ENCODE results near the gene MCHR1. TPM values are rescaled to one million over a fixed set of nuclear protein-coding genes. Genes with fewer than 3 reads are reported as not detected.
A peak's percentile ranks its signal among the peaks of the same experiment; 100 is the strongest.

MCHR1 gene
- total and polyA plus RNA-seq, 9 donors, result 1.4 to 18.1 (median 3.3) TPM

DNA sequence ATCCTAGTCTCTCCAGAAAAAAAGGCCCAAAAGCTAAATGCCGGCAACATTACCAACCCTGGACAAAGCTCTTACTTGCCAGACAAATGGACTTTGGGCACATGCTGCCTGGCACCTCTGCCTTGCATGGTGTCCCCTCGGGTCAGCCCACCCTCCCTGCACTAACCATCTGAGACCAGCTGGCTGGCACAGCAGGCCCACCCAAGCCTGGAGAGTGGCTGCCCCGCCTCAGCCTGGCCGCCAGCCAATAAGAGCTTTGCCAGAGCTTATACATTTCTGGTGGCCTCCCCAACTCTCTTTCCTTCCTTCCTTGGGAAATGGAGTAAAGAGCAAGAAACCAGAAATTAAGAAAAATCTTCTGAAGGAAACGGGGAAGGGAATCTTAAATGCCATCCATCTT, 24.5 kb downstream of the MCHR1 start:
- Histone ChIP-seq H3K9me3 (no peaks in the 10 kb centered on the region), H3K27me3 (no peaks in the 10 kb centered on the region), H3K4me1 (ENCODE audit: insufficient read depth) (peaks cover 7% of the 10 kb centered on the region), H3K36me3 (no peaks in the 10 kb centered on the region), H3K27ac (no peak overlapping the region), H3K4me3 (no peak overlapping the region)
- no peak for DNase-seq
- 80 to 88% (median 82%) methylated on average over 5 of the region's 5 CpGs for WGBS, 3 donors
- TF ChIP-seq CTCF (IDR thresholded peaks at IDR 0.05) (no peak), EP300 (IDR thresholded peaks at IDR 0.05) (no peak), POLR2A (IDR thresholded peaks at IDR 0.05) (no peak)
- intact Hi-C loops (cut with DNase I), result no loop called here

GRCh38 chr22:40705918-40706682, 26.8 kb downstream of the MCHR1 start:
- TF ChIP-seq EP300 (IDR thresholded peaks at IDR 0.05), result no peak
- 70 to 82% (median 71%) methylated on average over 9 of the region's 9 CpGs for WGBS, 3 donors
- Histone ChIP-seq H3K27me3 (no peaks in the 10 kb centered on the region), H3K4me1 (ENCODE audit: insufficient read depth) (peaks cover 19% of the 10 kb centered on the region), H3K36me3 (no peaks in the 10 kb centered on the region), H3K4me3 (no peak overlapping the region), H3K9me3 (no peaks in the 10 kb centered on the region), H3K27ac (no peak overlapping the region)
- DNase-seq, result no peak
- intact Hi-C loops (cut with DNase I), result no loop called here

GRCh38 chr22:40707154-40707553, 27.9 kb downstream of the MCHR1 start:
- 92 to 100% (median 97%) methylated on average over 2 of the region's 2 CpGs for WGBS, 3 donors
- no peak overlapping the region for H3K4me3 ChIP-seq
- no peaks in the 10 kb centered on the region for H3K27me3 ChIP-seq
- peaks cover 25% of the 10 kb centered on the region for H3K4me1 ChIP-seq (ENCODE audit: insufficient read depth)
- H3K36me3 ChIP-seq, result no peaks in the 10 kb centered on the region
- no peaks in the 10 kb centered on the region for H3K9me3 ChIP-seq
- TF ChIP-seq CTCF (IDR thresholded peaks at IDR 0.05) (no peak), EP300 (IDR thresholded peaks at IDR 0.05) (no peak), POLR2A (IDR thresholded peaks at IDR 0.05) (no peak)
- intact Hi-C loops (cut with DNase I), result no loop called here
- H3K27ac ChIP-seq, result no peak overlapping the region
- DNase-seq, result no peak

GRCh38 chr22:40708177-40708576, 28.9 kb downstream of the MCHR1 start:
- Histone ChIP-seq H3K27me3 (no peaks in the 10 kb centered on the region), H3K36me3 (no peaks in the 10 kb centered on the region), H3K4me3 (no peak overlapping the region), H3K4me1 (ENCODE audit: insufficient read depth) (peaks cover 25% of the 10 kb centered on the region), H3K27ac (peak overlapping the region in 1 of 2 donors; percentile 8), H3K9me3 (no peaks in the 10 kb centered on the region)
- intact Hi-C loops (cut with DNase I), result no loop called here
- TF ChIP-seq POLR2A (IDR thresholded peaks at IDR 0.05), result no peak
- no peak for TF ChIP-seq CTCF (IDR thresholded peaks at IDR 0.05)
- no peak for TF ChIP-seq EP300 (IDR thresholded peaks at IDR 0.05)
- 86 to 93% (median 89%) methylated on average over 5 of the region's 5 CpGs for WGBS, 3 donors
- DNase-seq, result no peak

- peaks cover 23% of the 10 kb centered on the region for H3K4me1 ChIP-seq (ENCODE audit: insufficient read depth)
- TF ChIP-seq EP300 (IDR thresholded peaks at IDR 0.05), result no peak
- TF ChIP-seq CTCF (IDR thresholded peaks at IDR 0.05), result no peak
- peak; percentile 8 for TF ChIP-seq POLR2A (IDR thresholded peaks at IDR 0.05)
- H3K36me3 ChIP-seq, result no peaks in the 10 kb centered on the region
- no peaks in the 10 kb centered on the region for H3K27me3 ChIP-seq
- intact Hi-C loops (cut with DNase I), result no loop called here
- H3K4me3 ChIP-seq, result no peak overlapping the region
- WGBS, 3 donors, result 9 to 17% (median 10%) methylated on average over 6 of the region's 6 CpGs
- no peaks in the 10 kb centered on the region for H3K9me3 ChIP-seq
- peak; percentile 64 to 72 (median 67) for DNase-seq
- H3K27ac ChIP-seq, result peak overlapping the region; percentile 57 to 86
Observed at GRCh38 chr22:40709752-40710413, 30.6 kb downstream of the MCHR1 start.

Measured in ovary (tissue), 9 donors.